ENCODE measurements around the gene ZNF439.
"Not testable (repeated sequence)": the region's sequence is repeated elsewhere in the genome, so short reads cannot be mapped to it uniquely, and the experiment has no call there.

Gene ZNF439

GRCh38 chr19:11821474-11822109 lies 26.9 kb upstream of the ZNF439 start:
- DNase-seq (ENCODE audit: extremely low spot score), result no peak
- no peak for TF ChIP-seq CTCF (IDR thresholded peaks at IDR 0.05; ENCODE audit: control extremely low read depth, extremely low read depth, low read depth, missing control alignments)
- CTCF ChIA-PET, result no interaction called here
- POLR2A ChIA-PET, result no interaction called here

GRCh38 chr19:11828957-11829876 lies 19.3 kb upstream of the ZNF439 start:
- CTCF ChIA-PET; POLR2A ChIA-PET; DNase-seq (ENCODE audit: extremely low spot score): not testable (repeated sequence)

- no peak for TF ChIP-seq CTCF (IDR thresholded peaks at IDR 0.05; ENCODE audit: control extremely low read depth, extremely low read depth, low read depth, missing control alignments)
- DNase-seq (ENCODE audit: extremely low spot score), result no peak
- CTCF ChIA-PET, result no interaction called here
- POLR2A ChIA-PET, result no interaction called here
Observed at GRCh38 chr19:11832253-11832912, 16.1 kb upstream of the ZNF439 start.

- ChIA-PET POLR2A (no interaction called here), CTCF (no interaction called here)
- DNase-seq (ENCODE audit: extremely low spot score), result no peak
- TF ChIP-seq CTCF (IDR thresholded peaks at IDR 0.05; ENCODE audit: control extremely low read depth, extremely low read depth, low read depth, missing control alignments), result no peak
Observed at GRCh38 chr19:11833541-11833940, 15.0 kb upstream of the ZNF439 start.

GRCh38 chr19:11835626-11836066 lies 12.9 kb upstream of the ZNF439 start:
- CTCF ChIA-PET; DNase-seq (ENCODE audit: extremely low spot score); POLR2A ChIA-PET: not testable (repeated sequence)

- TF ChIP-seq CTCF (IDR thresholded peaks at IDR 0.05; ENCODE audit: control extremely low read depth, extremely low read depth, low read depth, missing control alignments), result no peak
- no peak for DNase-seq (ENCODE audit: extremely low spot score)
- CTCF ChIA-PET, result interaction anchor here (0.6 kb wide), 1 partner anchor 343 kb away, joined by 3 read pairs; no protein-coding TSS in a partner anchor
- POLR2A ChIA-PET, result no interaction called here
Observed at GRCh38 chr19:11843722-11844121, 4.8 kb upstream of the ZNF439 start.

- POLR2A ChIA-PET, result interaction anchor here (0.6 kb wide), 1 partner anchor 11 kb away, joined by 4 read pairs; no protein-coding TSS in a partner anchor
- CTCF ChIA-PET, result interaction anchor here (3.3 kb wide), 1 partner anchor 50 kb away, joined by 11 read pairs; the partner anchor contains the start of gene ZNF491
- not testable (repeated sequence) for DNase-seq (ENCODE audit: extremely low spot score)
Observed at GRCh38 chr19:11847615-11848014, 911 bp upstream of the ZNF439 start.

GRCh38 chr19:11848200-11848593 lies 329 bp upstream of the ZNF439 start:
- TF ChIP-seq CTCF (IDR thresholded peaks at IDR 0.05; ENCODE audit: control extremely low read depth, extremely low read depth, low read depth, missing control alignments), result no peak
- POLR2A ChIA-PET, result no interaction called here
- no peak for DNase-seq (ENCODE audit: extremely low spot score)
- CTCF ChIA-PET, result interaction anchor here (1.3 to 3.3 kb wide), 2 partner anchors 50 to 76 kb away, joined by 8 to 11 read pairs; partner anchors contain the start of gene ZNF491

GRCh38 chr19:11850289-11850688 lies 1.8 kb downstream of the ZNF439 start:
- DNase-seq (ENCODE audit: extremely low spot score); POLR2A ChIA-PET: not testable (repeated sequence)
- CTCF ChIA-PET, result interaction anchor here (1.1 kb wide), 1 partner anchor 34 kb away, joined by 3 read pairs; no protein-coding TSS in a partner anchor

Measured in GM10248 (cell line).